ENCODE data around the gene INAFM1.

INAFM1 gene

GRCh38 chr19:47313754-47314295 is 39.1 kb downstream of the INAFM1 start:
- no peak for DNase-seq

- peak; percentile 32 for DNase-seq
These were observed 40.6 kb downstream of the INAFM1 start for GRCh38 chr19:47315125-47315821.

- DNase-seq = no peak
These were observed 41.8 kb downstream of the INAFM1 start for GRCh38 chr19:47316513-47316912.

- DNase-seq = no peak
These were observed 45.5 kb downstream of the INAFM1 start for GRCh38 chr19:47319923-47320871.

- no peak for DNase-seq
These were observed 46.9 kb downstream of the INAFM1 start for GRCh38 chr19:47321630-47322029.

GRCh38 chr19:47322058-47322457 is 47.4 kb downstream of the INAFM1 start:
- no peak for DNase-seq

- no peak for DNase-seq
These were observed 48.7 kb downstream of the INAFM1 start for GRCh38 chr19:47323409-47323808.

- no peak for DNase-seq
These were observed 49.2 kb downstream of the INAFM1 start for GRCh38 chr19:47323872-47324271.

GRCh38 chr19:47324502-47324901 is 49.8 kb downstream of the INAFM1 start:
- DNase-seq = peak; percentile 14

Measured in midbrain (tissue), 1 donor.